SK-N-SH treated with all-trans-retinoic acid at 6 μM for 48 hours (cell line): ENCODE data around the gene GRIK1.

ENCODE experiments used
- OSR1 ChIP-seq: fragments of 250-450 bp; sonication (Bioruptor Pico); IDR thresholded peaks from 2 replicates; pipeline ENCODE4 v1.8.0; 2022; ENCODE audit warnings: moderate library complexity, mild to moderate bottlenecking, inconsistent platforms
- ZFP30 ChIP-seq: fragments of 450-650 bp; formaldehyde crosslinking; IDR thresholded peaks from 2 replicates; pipeline ENCODE4 v1.5.0; 2022; ENCODE audit warnings: mild to moderate bottlenecking, moderate library complexity
- TF ChIP-seq, protein P1 (sequence below): fragments of 250-450 bp; sonication (Bioruptor Pico); IDR thresholded peaks from 2 replicates; pipeline ENCODE4 v1.8.0; 2020; ENCODE audit warnings: mild to moderate bottlenecking, moderate library complexity, borderline replicate concordance
- TF ChIP-seq, protein P2 (sequence below): fragments of 250-450 bp; sonication (Bioruptor Pico); IDR thresholded peaks from 2 replicates; pipeline ENCODE4 v1.5.1; 2020; ENCODE audit warnings: low read depth, mild to moderate bottlenecking, moderate library complexity

GRCh38 chr21:29825936-29826335 lies 113.9 kb downstream of the GRIK1 start:
- no peak for TF ChIP-seq OSR1 (CRISPR knock-in tag)
- no peak for TF ChIP-seq ZFP30 (CRISPR knock-in tag)
- TF ChIP-seq, protein P1, sequence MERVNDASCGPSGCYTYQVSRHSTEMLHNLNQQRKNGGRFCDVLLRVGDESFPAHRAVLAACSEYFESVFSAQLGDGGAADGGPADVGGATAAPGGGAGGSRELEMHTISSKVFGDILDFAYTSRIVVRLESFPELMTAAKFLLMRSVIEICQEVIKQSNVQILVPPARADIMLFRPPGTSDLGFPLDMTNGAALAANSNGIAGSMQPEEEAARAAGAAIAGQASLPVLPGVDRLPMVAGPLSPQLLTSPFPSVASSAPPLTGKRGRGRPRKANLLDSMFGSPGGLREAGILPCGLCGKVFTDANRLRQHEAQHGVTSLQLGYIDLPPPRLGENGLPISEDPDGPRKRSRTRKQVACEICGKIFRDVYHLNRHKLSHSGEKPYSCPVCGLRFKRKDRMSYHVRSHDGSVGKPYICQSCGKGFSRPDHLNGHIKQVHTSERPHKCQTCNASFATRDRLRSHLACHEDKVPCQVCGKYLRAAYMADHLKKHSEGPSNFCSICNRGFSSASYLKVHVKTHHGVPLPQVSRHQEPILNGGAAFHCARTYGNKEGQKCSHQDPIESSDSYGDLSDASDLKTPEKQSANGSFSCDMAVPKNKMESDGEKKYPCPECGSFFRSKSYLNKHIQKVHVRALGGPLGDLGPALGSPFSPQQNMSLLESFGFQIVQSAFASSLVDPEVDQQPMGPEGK = no peak
- TF ChIP-seq, protein P2, sequence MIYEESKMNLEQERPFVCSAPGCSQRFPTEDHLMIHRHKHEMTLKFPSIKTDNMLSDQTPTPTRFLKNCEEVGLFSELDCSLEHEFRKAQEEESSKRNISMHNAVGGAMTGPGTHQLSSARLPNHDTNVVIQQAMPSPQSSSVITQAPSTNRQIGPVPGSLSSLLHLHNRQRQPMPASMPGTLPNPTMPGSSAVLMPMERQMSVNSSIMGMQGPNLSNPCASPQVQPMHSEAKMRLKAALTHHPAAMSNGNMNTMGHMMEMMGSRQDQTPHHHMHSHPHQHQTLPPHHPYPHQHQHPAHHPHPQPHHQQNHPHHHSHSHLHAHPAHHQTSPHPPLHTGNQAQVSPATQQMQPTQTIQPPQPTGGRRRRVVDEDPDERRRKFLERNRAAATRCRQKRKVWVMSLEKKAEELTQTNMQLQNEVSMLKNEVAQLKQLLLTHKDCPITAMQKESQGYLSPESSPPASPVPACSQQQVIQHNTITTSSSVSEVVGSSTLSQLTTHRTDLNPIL (CRISPR knock-in tag) = no peak
